DMS53 (cell line): ENCODE data around the gene INIP.
A peak's percentile ranks its signal among the peaks of the same experiment; 100 is the strongest.
"Not testable (repeated sequence)": the region's sequence is repeated elsewhere in the genome, so short reads cannot be mapped to it uniquely, and the experiment has no call there.

Source experiments
- DNase-seq: peaks from one replicate; lab custom pipeline; 2025; lab: John Stamatoyannopoulos, UW

INIP gene

GRCh38 chr9:112734892-112735291, 17.0 kb upstream of the INIP start:
- no peak for DNase-seq

- no peak for DNase-seq
Observed at GRCh38 chr9:112731971-112732370, 14.1 kb upstream of the INIP start.

GRCh38 chr9:112728401-112728800, 10.5 kb upstream of the INIP start:
- DNase-seq = no peak

DNA sequence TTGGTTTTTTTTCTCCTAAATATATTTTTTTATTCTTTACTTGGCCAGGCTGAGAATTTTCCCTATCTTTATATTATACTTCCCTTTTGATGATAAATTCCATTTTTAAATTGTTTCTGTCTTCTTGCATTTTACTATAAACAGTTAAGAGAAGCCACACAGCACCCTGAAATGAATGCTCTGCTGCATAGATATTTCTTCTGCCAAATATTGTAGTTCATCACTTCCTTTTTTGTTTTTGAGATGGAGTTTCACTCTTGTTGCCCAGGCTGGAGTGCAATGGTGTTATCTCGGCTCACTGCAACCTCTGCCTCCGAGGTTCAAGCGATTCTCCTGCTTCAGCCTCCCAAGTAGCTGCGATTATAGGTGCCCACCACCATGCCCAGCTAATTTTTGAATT, 8.5 kb upstream of the INIP start:
- no peak for DNase-seq

GRCh38 chr9:112725961-112726360, 8.0 kb upstream of the INIP start:
- DNase-seq = no peak

DNA sequence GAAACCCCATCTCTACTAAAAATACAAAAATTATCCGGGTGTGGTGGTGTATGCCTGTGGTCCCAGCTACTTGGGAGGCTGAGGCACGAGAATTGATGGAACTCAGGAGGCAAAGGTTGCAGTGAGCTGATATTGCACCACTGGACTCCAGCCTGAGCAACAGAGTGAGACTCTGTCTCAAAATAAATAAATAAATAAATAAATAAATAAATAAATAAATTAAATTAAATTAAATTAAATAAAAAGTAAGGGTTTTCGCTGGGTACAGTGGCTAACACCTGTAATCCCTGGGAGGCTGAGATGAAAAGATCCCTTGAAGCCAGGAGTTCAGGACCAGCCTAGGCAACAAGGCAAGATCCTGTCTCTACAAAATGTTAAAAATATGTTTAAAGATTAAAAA, 4.8 kb upstream of the INIP start:
- not testable (repeated sequence) for DNase-seq

DNA sequence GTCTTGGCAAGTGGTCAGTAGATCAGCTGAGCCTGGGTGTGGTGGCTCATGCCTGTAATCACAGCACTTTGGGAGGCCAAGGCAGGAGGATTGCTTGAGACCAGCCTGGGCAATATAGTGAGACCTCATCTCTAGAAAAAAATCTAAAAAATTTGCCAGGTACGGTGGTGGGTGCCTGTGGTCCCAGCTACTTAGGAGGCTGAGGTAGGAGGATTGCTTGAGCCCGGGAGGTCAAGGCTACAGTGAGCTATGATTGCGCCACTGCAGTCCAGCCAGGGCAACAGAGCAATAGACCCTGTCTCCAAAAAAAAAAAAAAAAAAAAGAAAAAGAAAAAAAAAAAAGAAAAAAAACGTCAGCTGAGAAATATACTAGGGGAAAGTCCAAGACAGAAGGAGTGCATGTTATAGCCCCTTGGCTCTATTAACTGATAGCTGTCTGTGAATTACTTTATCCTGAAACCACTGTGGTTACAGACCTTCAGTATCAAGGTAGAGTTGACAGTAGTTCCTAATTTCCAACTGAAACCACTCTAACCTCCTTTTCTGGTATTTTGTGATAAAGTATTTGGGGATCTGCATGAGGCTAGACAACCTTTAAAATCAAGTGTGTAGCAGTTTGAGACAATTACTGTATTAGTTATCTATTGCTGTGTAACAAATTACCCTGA, 2.3 kb upstream of the INIP start:
- DNase-seq = no peak

- DNase-seq = no peak
Observed at GRCh38 chr9:112719696-112720095, 1.8 kb upstream of the INIP start.

DNA sequence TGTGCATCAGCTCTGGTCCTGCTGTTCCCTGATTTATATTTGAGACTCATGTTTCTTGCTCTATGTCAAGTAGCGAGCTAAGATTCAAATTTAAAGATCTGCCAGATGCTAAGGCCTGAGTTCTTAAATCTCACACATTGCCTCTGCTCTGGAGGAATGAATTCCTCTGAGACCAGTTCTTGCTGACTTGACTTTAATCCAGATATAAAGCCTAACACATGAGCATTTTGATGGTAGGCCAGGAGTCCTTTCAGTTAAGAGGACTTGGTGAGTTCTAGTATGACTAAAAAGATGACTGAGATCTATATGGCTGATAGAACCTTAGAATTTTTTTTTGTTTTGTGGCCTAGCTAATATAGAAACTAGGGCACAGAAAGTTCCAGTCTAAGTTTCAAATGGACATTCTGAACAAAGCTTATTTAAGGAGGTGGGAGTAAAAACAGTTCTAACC, 1.3 kb upstream of the INIP start:
- no peak for DNase-seq

DNA sequence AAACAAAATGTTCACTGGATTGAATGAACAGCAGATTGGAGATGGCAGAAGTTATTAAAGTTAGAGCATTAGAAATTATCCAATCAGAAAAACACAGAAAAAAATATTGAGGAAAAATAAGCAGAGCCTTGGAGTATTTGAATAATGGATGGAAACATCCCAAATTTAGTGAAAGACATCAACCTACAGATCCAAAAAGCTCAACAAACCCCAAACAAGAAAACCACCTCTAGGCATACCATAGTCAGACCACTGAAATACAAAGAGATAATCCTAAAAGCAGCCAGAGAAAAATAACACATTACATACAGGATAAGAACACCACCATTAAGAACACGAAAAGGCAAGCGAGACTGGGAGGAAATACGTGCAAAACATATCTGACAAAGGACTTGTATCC, 5.2 kb downstream of the INIP start:
- no peak for DNase-seq

DNA sequence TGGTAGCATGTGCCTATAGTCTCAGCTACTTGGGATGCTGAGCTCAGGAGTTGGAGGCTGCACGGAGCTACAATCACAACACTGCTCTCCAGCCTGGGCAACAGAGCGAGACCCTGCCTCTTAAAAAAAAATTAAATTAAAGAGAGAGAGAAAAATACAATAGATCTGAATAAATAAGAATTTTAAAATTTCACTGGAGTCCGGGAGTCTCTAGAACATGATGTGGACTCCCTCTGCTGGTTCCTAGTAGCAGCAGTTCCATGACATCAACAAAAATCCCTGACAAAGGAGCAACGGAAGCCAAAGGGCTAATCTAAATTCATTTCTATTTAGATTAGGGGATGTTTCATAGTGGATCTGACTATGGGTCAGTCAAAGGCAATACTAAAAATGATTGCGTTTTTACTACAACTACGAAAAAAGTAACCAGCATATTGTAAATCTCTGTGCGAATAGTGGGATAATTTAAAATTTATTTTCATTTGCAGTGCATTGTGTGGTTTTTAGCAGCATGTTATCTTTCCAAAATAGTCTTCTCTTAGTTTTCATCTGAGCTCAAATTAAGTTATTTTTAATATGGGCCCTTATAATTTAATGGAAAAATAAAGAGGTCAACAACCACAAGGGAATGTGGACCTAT, 6.7 kb downstream of the INIP start:
- DNase-seq = peak; percentile 36

GRCh38 chr9:112705768-112706427, 12.0 kb downstream of the INIP start:
- DNase-seq = peak; percentile 4

DNA sequence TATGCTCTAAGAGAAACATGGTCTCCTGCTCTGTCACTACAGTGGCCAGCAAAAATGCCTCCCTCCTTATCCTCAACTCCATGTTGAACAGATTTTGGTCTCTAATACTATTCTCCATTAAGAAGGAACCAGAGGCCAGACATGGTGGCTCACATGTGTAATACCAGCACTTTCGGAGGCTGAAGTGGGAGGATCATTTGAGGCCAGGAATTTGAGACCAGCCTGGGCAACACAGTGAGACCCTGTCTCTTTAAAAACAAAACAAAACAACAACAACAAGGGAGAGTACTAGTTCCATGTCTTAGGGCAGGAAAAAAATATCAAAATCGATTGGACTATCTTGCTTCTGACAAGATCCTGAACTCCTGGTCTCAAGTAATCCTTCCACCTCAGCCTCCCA, 14.6 kb downstream of the INIP start:
- no peak for DNase-seq

DNA sequence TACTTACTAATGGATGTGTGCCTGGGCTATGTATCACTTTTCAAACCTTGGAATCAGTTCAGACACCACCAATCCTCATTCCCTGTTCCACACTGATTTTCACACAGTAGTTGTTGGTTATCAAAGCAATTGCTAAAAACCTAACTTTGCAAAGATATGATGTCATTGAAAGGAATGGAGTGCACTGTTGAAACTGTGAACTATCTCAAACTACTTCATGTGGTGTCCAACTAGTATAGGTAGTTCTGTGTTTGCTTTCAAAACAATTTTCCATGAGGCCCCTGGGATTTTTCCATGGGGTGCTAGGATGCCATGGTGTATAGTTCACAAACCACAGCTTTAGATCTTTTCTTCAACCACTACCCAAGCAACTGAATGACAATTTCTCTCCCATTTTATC, 17.8 kb downstream of the INIP start:
- DNase-seq = no peak

GRCh38 chr9:112699230-112699629, 18.7 kb downstream of the INIP start:
- DNase-seq = no peak

DNA sequence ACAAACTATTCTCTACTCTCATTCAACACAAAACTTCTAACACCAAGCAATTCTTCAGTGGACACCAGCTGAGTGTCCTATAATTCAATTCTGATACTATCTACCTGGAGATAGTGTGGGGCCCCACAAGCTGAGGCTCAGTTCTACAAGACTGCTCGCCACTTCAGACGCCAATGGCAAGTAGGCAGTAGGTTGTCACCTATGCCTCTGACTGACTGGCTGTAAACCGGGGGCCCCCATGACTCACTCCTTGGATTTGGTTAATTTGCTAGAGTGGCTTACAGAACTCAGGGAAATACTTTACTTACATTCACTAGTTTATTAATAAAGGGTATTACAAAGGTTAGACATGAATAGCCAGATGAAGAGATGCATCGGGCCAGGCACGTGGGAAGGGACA, 21.5 kb downstream of the INIP start:
- DNase-seq = no peak

GRCh38 chr9:112694706-112695555, 23.0 kb downstream of the INIP start:
- no peak for DNase-seq

- DNase-seq = no peak
Observed at GRCh38 chr9:112689161-112689740, 28.7 kb downstream of the INIP start.

- DNase-seq = no peak
Observed at GRCh38 chr9:112680731-112681402, 37.0 kb downstream of the INIP start.

DNA sequence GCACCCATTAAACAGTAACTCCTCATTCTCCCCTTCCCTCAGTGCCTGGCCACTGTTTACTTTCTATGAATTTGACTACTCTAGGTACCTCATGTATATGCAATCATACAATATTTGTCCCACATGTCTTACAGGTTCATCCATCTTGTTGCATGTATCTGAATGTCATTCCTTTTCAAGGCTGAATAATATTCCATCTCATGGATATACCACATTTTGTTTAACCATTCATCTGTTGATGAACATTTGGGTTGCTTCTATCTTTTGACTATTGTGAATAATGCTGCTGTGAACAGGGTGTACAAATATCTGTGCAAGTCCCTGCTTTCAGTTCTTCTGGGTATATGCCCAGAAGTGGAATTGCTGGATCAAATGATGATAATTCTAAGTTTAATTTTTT, 40.9 kb downstream of the INIP start:
- DNase-seq = no peak

DNA sequence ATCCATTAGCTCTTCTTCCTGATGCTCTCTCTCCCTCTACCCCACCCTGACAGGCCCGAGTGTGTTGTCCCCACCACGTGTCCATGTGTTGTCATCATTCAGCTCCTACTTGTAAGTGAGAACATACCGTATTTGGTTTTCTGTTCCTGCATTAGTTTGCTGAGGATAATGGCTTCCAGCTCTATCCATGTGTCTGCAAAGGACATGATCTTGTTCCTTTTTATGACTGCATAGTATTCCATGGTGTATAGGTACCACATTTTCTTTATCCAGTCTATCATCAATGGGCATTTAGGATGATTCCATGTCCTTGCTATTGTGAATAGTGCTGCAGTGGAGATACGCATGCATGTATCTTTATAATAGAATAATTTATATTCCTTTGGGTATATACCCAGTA, 44.7 kb downstream of the INIP start:
- not testable (repeated sequence) for DNase-seq
